Caco-2 (cell line): ENCODE measurements around the gene NCAPD3. TPM values are rescaled to one million over a fixed set of nuclear protein-coding genes. Genes with fewer than 3 reads are reported as not detected.
A peak's percentile ranks its signal among the peaks of the same experiment; 100 is the strongest.

Experiments used
- BruUV-seq: library from RNA; stranded (reverse); fragments of 400-500 nt; replicated peaks from 2 replicates; lab custom pipeline; 2021; lab: Mats Ljungman, UMichigan
- CTCF ChIA-PET: fragments of 300-600 bp; sonication (Branson Sonifier 250); formaldehyde crosslinking; loops from one replicate; lab custom pipeline; 2022; ENCODE audit warnings: antibody characterized with exemption; lab: Charles Lee
- POLR2A ChIA-PET: fragments of 300-600 bp; sonication (Branson Sonifier 250); formaldehyde crosslinking; loops from one replicate; lab custom pipeline; 2022; ENCODE audit warnings: antibody characterized with exemption; lab: Charles Lee
- DNase-seq, 2 experiments: peaks; one replicate each; pipeline versions ENCODE4 v3.0.0 to v3.0.0-alpha.2; 2020 to 2022
- H3K27me3 ChIP-seq: replicated peaks from 2 replicates; pipeline ENCODE4 v1.6.0; 2011; ENCODE audit warnings: low read length; ENCODE audit not compliant: control insufficient read depth, insufficient read depth
- H3K36me3 ChIP-seq: 2 replicates; pipeline ENCODE4 v1.5.1; 2011; ENCODE audit warnings: low read length; ENCODE audit not compliant: control insufficient read depth, insufficient read depth
- H3K4me1 ChIP-seq: fragments of 250-450 bp; sonication (Bioruptor Pico); 2 replicates; pipeline ENCODE4 v1.5.1; 2020; ENCODE audit warnings: mild to moderate bottlenecking
- H3K4me3 ChIP-seq: 2 replicates; pipeline ENCODE4 v1.5.1; 2011; ENCODE audit warnings: low read depth, mild to moderate bottlenecking, control low read depth, low read length
- H3K9me3 ChIP-seq: fragments of 250-450 bp; sonication (Bioruptor Pico); 2 replicates; pipeline ENCODE4 v1.5.1; 2020; ENCODE audit warnings: mild to moderate bottlenecking, moderate library complexity
- H3K27ac Mint-ChIP-seq: one replicate; pipeline ENCODE4 v1.8.0; 2022; ENCODE audit warnings: mixed read lengths; ENCODE audit not compliant: unreplicated experiment
- H3K27me3 Mint-ChIP-seq: one replicate; pipeline ENCODE4 v1.8.0; 2022; ENCODE audit warnings: mixed read lengths; ENCODE audit not compliant: insufficient read depth, unreplicated experiment
- H3K36me3 Mint-ChIP-seq: one replicate; pipeline ENCODE4 v1.8.0; 2022; ENCODE audit warnings: mild to moderate bottlenecking, mixed read lengths; ENCODE audit not compliant: insufficient read depth, unreplicated experiment
- H3K4me1 Mint-ChIP-seq: one replicate; pipeline ENCODE4 v1.8.0; 2022; ENCODE audit warnings: low read depth, mixed read lengths; ENCODE audit not compliant: unreplicated experiment
- H3K4me3 Mint-ChIP-seq: one replicate; pipeline ENCODE4 v1.8.0; 2022; ENCODE audit warnings: mild to moderate bottlenecking, moderate library complexity, mixed read lengths; ENCODE audit not compliant: unreplicated experiment
- H3K9me3 Mint-ChIP-seq: one replicate; pipeline ENCODE4 v1.8.0; 2022; ENCODE audit warnings: mixed read lengths; ENCODE audit not compliant: unreplicated experiment
- CTCF ChIP-seq, 2 experiments: fragments of 200-600 bp in 1 of 2; IDR thresholded peaks; 1 replicate in 1 of 2; 2 replicates in 1 of 2; pipeline versions ENCODE4 v1.5.1 to v1.8.0; 2011 to 2022; ENCODE audit warnings: antibody characterized with exemption in 1 of 2, control low read depth in 1 of 2, inconsistent platforms in 1 of 2, low read depth in 1 of 2, low read length in 1 of 2, mild to moderate bottlenecking in 1 of 2, moderate library complexity in 1 of 2; ENCODE audit not compliant: insufficient read depth in 1 of 2, severe bottlenecking in 1 of 2, unreplicated experiment in 1 of 2
- intact Hi-C: fragments of 100-400 bp; cut with micrococcal nuclease; formaldehyde crosslinking; loops from one replicate; pipeline ENCODE4 v1.10.0; 2022; ENCODE audit not compliant: unreplicated experiment
- total RNA-seq: library from RNA; stranded (reverse); gene quantifications from 2 replicates; pipeline ENCODE4 v1.2.3, GENCODE V29; 2022

Gene NCAPD3
- total RNA-seq, 1 experiment from 2014 or later = 108 TPM

- DNase-seq = peak in 1 of 2 experiments; percentile 9
- ChIA-PET POLR2A (no interaction called here), CTCF (no interaction called here)
- H3K4me3 Mint-ChIP-seq = no peak overlapping the region
- H3K27ac Mint-ChIP-seq = no peak overlapping the region
- no peaks in the 10 kb centered on the region for H3K4me1 ChIP-seq
- no peaks in the 10 kb centered on the region for H3K36me3 ChIP-seq
- TF ChIP-seq CTCF (IDR thresholded peaks at IDR 0.05; ENCODE audit: insufficient read depth in 1 of 2, low read depth in 1 of 2, low read length in 1 of 2, severe bottlenecking in 1 of 2, unreplicated experiment in 1 of 2) = no peak
- H3K4me1 Mint-ChIP-seq = no peaks in the 10 kb centered on the region
- no peaks in the 10 kb centered on the region for H3K9me3 Mint-ChIP-seq
- H3K4me3 ChIP-seq = no peak overlapping the region
- H3K36me3 Mint-ChIP-seq = no peaks in the 10 kb centered on the region
- intact Hi-C loops = loop anchor here (10.0 kb wide), 1 partner anchor 598 kb away; no protein-coding TSS in a partner anchor
- BruUV-seq = no TSS peak
- peaks cover 2% of the 10 kb centered on the region for H3K27me3 Mint-ChIP-seq
- no peaks in the 10 kb centered on the region for H3K27me3 ChIP-seq
- H3K9me3 ChIP-seq = no peaks in the 10 kb centered on the region
Measured at GRCh38 chr11:134266440-134266839, 42.7 kb upstream of the NCAPD3 start.

DNA sequence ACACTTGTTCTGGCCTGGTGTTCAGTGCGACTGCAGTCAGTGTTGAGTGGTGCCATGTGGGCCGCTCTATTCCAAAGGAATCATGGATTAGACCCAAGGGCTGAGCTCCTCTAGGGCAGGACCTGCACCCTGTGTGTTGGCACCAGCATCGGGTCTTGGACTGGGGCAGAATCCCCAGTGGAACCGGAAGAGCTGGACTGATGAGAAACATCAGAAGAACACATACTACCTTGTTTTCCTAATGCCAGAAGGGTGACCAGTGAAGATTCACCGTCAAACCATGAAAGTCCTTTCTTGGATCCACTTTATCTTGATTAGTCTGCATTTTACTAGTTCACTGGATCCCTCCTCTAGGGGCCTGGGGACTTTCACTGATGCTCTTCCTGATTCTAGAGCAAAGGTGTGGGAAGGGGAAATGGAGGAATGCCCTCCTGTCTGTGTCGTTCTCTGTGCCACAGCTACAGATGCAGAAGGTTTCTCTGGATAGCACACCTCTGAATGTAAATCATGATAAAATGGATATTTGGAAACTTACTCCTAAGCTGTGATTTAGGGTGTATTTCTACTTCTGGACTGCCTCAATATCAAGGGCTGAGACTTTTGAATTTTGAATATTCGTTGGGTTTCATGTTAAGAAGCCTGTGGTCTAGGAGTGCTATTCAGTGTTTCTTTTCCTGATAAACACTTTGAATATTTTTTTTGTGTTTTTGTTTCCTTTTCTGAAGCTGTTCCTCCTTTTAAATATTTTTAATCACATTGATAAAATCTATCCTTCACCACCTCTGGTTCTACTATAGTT lies 41.4 kb upstream of the NCAPD3 start:
- peak in 1 of 2 experiments; percentile 19 for DNase-seq
- no peak overlapping the region for H3K4me3 Mint-ChIP-seq
- H3K27me3 Mint-ChIP-seq = no peaks in the 10 kb centered on the region
- Histone ChIP-seq H3K4me1 (no peaks in the 10 kb centered on the region), H3K4me3 (no peak overlapping the region), H3K27me3 (no peaks in the 10 kb centered on the region), H3K9me3 (no peaks in the 10 kb centered on the region), H3K36me3 (no peaks in the 10 kb centered on the region)
- no peak for TF ChIP-seq CTCF (IDR thresholded peaks at IDR 0.05; ENCODE audit: insufficient read depth in 1 of 2, low read depth in 1 of 2, low read length in 1 of 2, severe bottlenecking in 1 of 2, unreplicated experiment in 1 of 2)
- H3K36me3 Mint-ChIP-seq = no peaks in the 10 kb centered on the region
- H3K9me3 Mint-ChIP-seq = no peaks in the 10 kb centered on the region
- ChIA-PET CTCF (no interaction called here), POLR2A (interaction anchor here (0.6 kb wide), 1 partner anchor 13 kb away, joined by 3 read pairs; no protein-coding TSS in a partner anchor)
- TSS peak; percentile 36 for BruUV-seq
- H3K4me1 Mint-ChIP-seq = no peaks in the 10 kb centered on the region
- no peak overlapping the region for H3K27ac Mint-ChIP-seq
- intact Hi-C loops = loop anchor here (10.0 kb wide), 1 partner anchor 600 kb away; no protein-coding TSS in a partner anchor

DNA sequence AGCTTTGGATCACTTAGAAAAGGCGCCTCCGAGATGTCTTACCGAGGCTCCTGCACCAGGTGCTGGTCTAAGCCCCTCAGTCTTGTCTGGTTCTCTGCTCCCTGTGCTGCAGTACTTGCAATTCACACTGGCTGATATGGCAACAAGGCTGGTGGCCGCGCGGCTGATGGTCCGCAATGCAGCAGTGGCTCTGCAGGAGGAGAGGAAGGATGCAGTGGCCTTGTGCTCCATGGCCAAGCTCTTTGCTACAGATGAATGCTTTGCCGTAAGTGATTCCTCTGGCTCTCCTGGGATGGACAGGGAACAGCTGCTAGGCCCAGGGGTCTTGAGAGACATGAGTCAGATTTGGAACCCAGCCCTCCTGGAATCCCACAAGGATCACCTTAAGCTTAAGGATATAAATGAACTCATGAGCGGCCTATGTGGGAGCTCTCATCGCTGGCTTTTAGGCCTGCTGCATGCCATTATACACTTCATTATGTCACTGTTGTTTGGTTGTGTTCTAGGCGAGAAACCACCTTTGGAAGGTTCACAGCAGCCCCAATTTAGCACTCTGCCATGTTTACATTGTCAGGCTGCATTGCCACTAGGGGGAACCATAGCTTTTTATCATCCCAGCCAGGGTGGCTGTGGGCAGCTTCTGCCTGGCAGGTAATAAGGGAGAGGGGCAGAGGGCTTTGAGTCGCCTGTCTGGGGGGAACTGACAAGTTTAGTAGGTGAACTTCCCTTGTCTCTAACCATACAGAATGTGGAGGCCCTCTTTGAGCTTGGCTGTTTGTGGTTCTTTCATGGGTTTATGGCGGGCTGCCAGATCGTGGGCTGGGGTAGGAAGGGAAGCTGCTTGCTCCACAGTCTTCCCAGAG lies 38.1 kb upstream of the NCAPD3 start:
- CTCF ChIA-PET = interaction anchor here (0.5 to 1.8 kb wide), 12 partner anchors 8 to 317 kb away, joined by 3 to 15 read pairs (median 4); partner anchors contain the start of genes ACAD8, GLB1L2, GLB1L3 and NCAPD3
- H3K36me3 Mint-ChIP-seq = no peaks in the 10 kb centered on the region
- no peaks in the 10 kb centered on the region for H3K9me3 Mint-ChIP-seq
- intact Hi-C loops = loop anchor here (2.0 to 10.0 kb wide), 2 partner anchors 119 to 603 kb away; no protein-coding TSS in a partner anchor
- H3K4me3 Mint-ChIP-seq = no peak overlapping the region
- POLR2A ChIA-PET = interaction anchor here (0.9 to 1.2 kb wide), 2 partner anchors 8 to 37 kb away, joined by 3 to 6 read pairs; partner anchors contain the start of genes ACAD8, THYN1 and VPS26B
- Histone ChIP-seq H3K9me3 (no peaks in the 10 kb centered on the region), H3K4me3 (no peak overlapping the region), H3K36me3 (no peaks in the 10 kb centered on the region), H3K27me3 (no peaks in the 10 kb centered on the region), H3K4me1 (no peaks in the 10 kb centered on the region)
- H3K4me1 Mint-ChIP-seq = no peaks in the 10 kb centered on the region
- TF ChIP-seq CTCF (IDR thresholded peaks at IDR 0.05; ENCODE audit: insufficient read depth in 1 of 2, low read depth in 1 of 2, low read length in 1 of 2, severe bottlenecking in 1 of 2, unreplicated experiment in 1 of 2) = peak; percentile 79 to 95
- no TSS peak for BruUV-seq
- peak; percentile 26 to 72 for DNase-seq
- no peak overlapping the region for H3K27ac Mint-ChIP-seq
- no peaks in the 10 kb centered on the region for H3K27me3 Mint-ChIP-seq
